Measurements from ENCODE around the gene SPINT2.

SPINT2 gene

GRCh38 chr19:38285567-38285966, 21.2 kb downstream of the SPINT2 start:
- Histone ChIP-seq H3K79me1 (ENCODE audit: low read depth, low read length) (no peaks in the 10 kb centered on the region), H2BK15ac (ENCODE audit: low read length) (no peak overlapping the region), H3K9ac (ENCODE audit: low read depth, low read length, poor library complexity) (no peak overlapping the region), H3K4me3 (ENCODE audit: low read length in 2 of 2) (no peak overlapping the region), H3K36me3 (replicated peaks in 1 of 2; ENCODE audit: control insufficient read depth in 2 of 2, insufficient read depth in 2 of 2, low read length in 2 of 2) (peaks cover 0 to 2% of the 10 kb centered on the region in 2 donors), H3K27me3 (ENCODE audit: control insufficient read depth in 3 of 3, insufficient read depth in 3 of 3, low read depth in 1 of 3, low read length in 3 of 3) (no peaks in the 10 kb centered on the region), H3K14ac (ENCODE audit: low read length) (no peak overlapping the region), H4K91ac (ENCODE audit: low read depth, low read length, poor library complexity) (no peak overlapping the region), H3K4me2 (ENCODE audit: insufficient read depth, low read length, poor library complexity, severe bottlenecking) (no peak overlapping the region), H3K9me3 (replicated peaks in 1 of 2; ENCODE audit: control insufficient read depth in 2 of 2, insufficient read depth in 1 of 2, low read depth in 1 of 2, low read length in 2 of 2) (no peaks in the 10 kb centered on the region), H2BK5ac (ENCODE audit: low read length) (peak overlapping the region; percentile 91), H3K27ac (replicated peaks; ENCODE audit: low read length) (no peak overlapping the region), H2AFZ (ENCODE audit: low read length) (peak overlapping the region; percentile 0), H3K4me1 (ENCODE audit: control insufficient read depth in 2 of 2, insufficient read depth in 1 of 2, low read depth in 1 of 2, low read length in 2 of 2) (peaks cover 10 to 24% of the 10 kb centered on the region in 2 donors), H3K23ac (ENCODE audit: low read depth, low read length, poor library complexity) (no peak overlapping the region), H3K18ac (ENCODE audit: low read length) (no peak overlapping the region), H2BK12ac (ENCODE audit: low read length) (no peak overlapping the region), H2AK5ac (ENCODE audit: low read depth, low read length) (no peak overlapping the region), H3K4ac (ENCODE audit: low read length) (no peak overlapping the region), H4K8ac (ENCODE audit: low read depth, low read length) (no peak overlapping the region), H2BK120ac (ENCODE audit: low read depth, low read length) (no peak overlapping the region)
- no CpG with 5 or more reads among the region's 5 CpGs for WGBS, 2 donors (ENCODE audit: extremely low coverage in 2 of 2, insufficient read length in 2 of 2, insufficient replicate concordance in 1 of 2)
- DNase-seq (ENCODE audit: low spot score) = no peak

GRCh38 chr19:38287604-38288003, 23.2 kb downstream of the SPINT2 start:
- no CpG with 5 or more reads among the region's 9 CpGs for WGBS, 2 donors (ENCODE audit: extremely low coverage in 2 of 2, insufficient read length in 2 of 2, insufficient replicate concordance in 1 of 2)
- Histone ChIP-seq H3K27me3 (ENCODE audit: control insufficient read depth in 3 of 3, insufficient read depth in 3 of 3, low read depth in 1 of 3, low read length in 3 of 3) (no peaks in the 10 kb centered on the region), H3K9ac (ENCODE audit: low read depth, low read length, poor library complexity) (no peak overlapping the region), H2BK120ac (ENCODE audit: low read depth, low read length) (no peak overlapping the region), H2BK12ac (ENCODE audit: low read length) (no peak overlapping the region), H2BK5ac (ENCODE audit: low read length) (no peak overlapping the region), H3K4me2 (ENCODE audit: insufficient read depth, low read length, poor library complexity, severe bottlenecking) (no peak overlapping the region), H3K9me3 (replicated peaks in 1 of 2; ENCODE audit: control insufficient read depth in 2 of 2, insufficient read depth in 1 of 2, low read depth in 1 of 2, low read length in 2 of 2) (no peaks in the 10 kb centered on the region), H3K27ac (replicated peaks; ENCODE audit: low read length) (peak overlapping the region; percentile 56), H3K14ac (ENCODE audit: low read length) (no peak overlapping the region), H4K8ac (ENCODE audit: low read depth, low read length) (no peak overlapping the region), H3K4ac (ENCODE audit: low read length) (no peak overlapping the region), H2AK5ac (ENCODE audit: low read depth, low read length) (no peak overlapping the region), H3K36me3 (replicated peaks in 1 of 2; ENCODE audit: control insufficient read depth in 2 of 2, insufficient read depth in 2 of 2, low read length in 2 of 2) (peaks cover 0 to 3% of the 10 kb centered on the region in 2 donors), H2AFZ (ENCODE audit: low read length) (peak overlapping the region; percentile 71), H2BK15ac (ENCODE audit: low read length) (no peak overlapping the region), H3K4me3 (ENCODE audit: low read length in 2 of 2) (no peak overlapping the region), H3K4me1 (ENCODE audit: control insufficient read depth in 2 of 2, insufficient read depth in 1 of 2, low read depth in 1 of 2, low read length in 2 of 2) (peaks cover 10 to 25% of the 10 kb centered on the region in 2 donors), H3K18ac (ENCODE audit: low read length) (no peak overlapping the region), H3K79me1 (ENCODE audit: low read depth, low read length) (no peaks in the 10 kb centered on the region), H4K91ac (ENCODE audit: low read depth, low read length, poor library complexity) (no peak overlapping the region), H3K23ac (ENCODE audit: low read depth, low read length, poor library complexity) (no peak overlapping the region)
- no peak for DNase-seq (ENCODE audit: low spot score)

GRCh38 chr19:38288123-38288855, 23.9 kb downstream of the SPINT2 start:
- no peaks in the 10 kb centered on the region for H3K79me1 ChIP-seq (ENCODE audit: low read depth, low read length)
- H2BK5ac ChIP-seq (ENCODE audit: low read length) = no peak overlapping the region
- H2AK5ac ChIP-seq (ENCODE audit: low read depth, low read length) = peak overlapping the region; percentile 84
- H3K23ac ChIP-seq (ENCODE audit: low read depth, low read length, poor library complexity) = peak overlapping the region; percentile 85
- no peak overlapping the region for H3K4me3 ChIP-seq (ENCODE audit: low read length in 2 of 2)
- H3K4me1 ChIP-seq (ENCODE audit: control insufficient read depth in 2 of 2, insufficient read depth in 1 of 2, low read depth in 1 of 2, low read length in 2 of 2) = peaks cover 13 to 25% of the 10 kb centered on the region in 2 donors
- no peak overlapping the region for H2BK15ac ChIP-seq (ENCODE audit: low read length)
- peak overlapping the region; percentile 41 for H2BK12ac ChIP-seq (ENCODE audit: low read length)
- WGBS, 2 donors (ENCODE audit: extremely low coverage in 2 of 2, insufficient read length in 2 of 2, insufficient replicate concordance in 1 of 2) = no CpG with 5 or more reads among the region's 16 CpGs
- peak overlapping the region; percentile 71 for H2AFZ ChIP-seq (ENCODE audit: low read length)
- no peak overlapping the region for H3K4ac ChIP-seq (ENCODE audit: low read length)
- peak overlapping the region; percentile 56 for H3K27ac ChIP-seq (replicated peaks; ENCODE audit: low read length)
- H3K4me2 ChIP-seq (ENCODE audit: insufficient read depth, low read length, poor library complexity, severe bottlenecking) = no peak overlapping the region
- no peak for DNase-seq (ENCODE audit: low spot score)
- peak overlapping the region; percentile 23 for H3K18ac ChIP-seq (ENCODE audit: low read length)
- H3K27me3 ChIP-seq (ENCODE audit: control insufficient read depth in 3 of 3, insufficient read depth in 3 of 3, low read depth in 1 of 3, low read length in 3 of 3) = no peaks in the 10 kb centered on the region
- H3K14ac ChIP-seq (ENCODE audit: low read length) = peak overlapping the region; percentile 94
- H4K8ac ChIP-seq (ENCODE audit: low read depth, low read length) = no peak overlapping the region
- no peaks in the 10 kb centered on the region for H3K9me3 ChIP-seq (replicated peaks in 1 of 2; ENCODE audit: control insufficient read depth in 2 of 2, insufficient read depth in 1 of 2, low read depth in 1 of 2, low read length in 2 of 2)
- H3K36me3 ChIP-seq (replicated peaks in 1 of 2; ENCODE audit: control insufficient read depth in 2 of 2, insufficient read depth in 2 of 2, low read length in 2 of 2) = peaks cover 0 to 3% of the 10 kb centered on the region in 2 donors
- no peak overlapping the region for H2BK120ac ChIP-seq (ENCODE audit: low read depth, low read length)
- H4K91ac ChIP-seq (ENCODE audit: low read depth, low read length, poor library complexity) = no peak overlapping the region
- H3K9ac ChIP-seq (ENCODE audit: low read depth, low read length, poor library complexity) = peak overlapping the region; percentile 60

- Histone ChIP-seq H3K27me3 (ENCODE audit: control insufficient read depth in 3 of 3, insufficient read depth in 3 of 3, low read depth in 1 of 3, low read length in 3 of 3) (no peaks in the 10 kb centered on the region), H3K18ac (ENCODE audit: low read length) (no peak overlapping the region), H4K8ac (ENCODE audit: low read depth, low read length) (no peak overlapping the region), H3K14ac (ENCODE audit: low read length) (no peak overlapping the region), H2BK5ac (ENCODE audit: low read length) (no peak overlapping the region), H3K27ac (replicated peaks; ENCODE audit: low read length) (peak overlapping the region; percentile 35), H3K79me1 (ENCODE audit: low read depth, low read length) (no peaks in the 10 kb centered on the region), H3K4me3 (ENCODE audit: low read length in 2 of 2) (no peak overlapping the region), H3K23ac (ENCODE audit: low read depth, low read length, poor library complexity) (peak overlapping the region; percentile 77), H4K91ac (ENCODE audit: low read depth, low read length, poor library complexity) (no peak overlapping the region), H3K9me3 (replicated peaks in 1 of 2; ENCODE audit: control insufficient read depth in 2 of 2, insufficient read depth in 1 of 2, low read depth in 1 of 2, low read length in 2 of 2) (no peaks in the 10 kb centered on the region), H2AFZ (ENCODE audit: low read length) (peak overlapping the region; percentile 66), H3K4me1 (ENCODE audit: control insufficient read depth in 2 of 2, insufficient read depth in 1 of 2, low read depth in 1 of 2, low read length in 2 of 2) (peaks cover 15 to 28% of the 10 kb centered on the region in 2 donors), H2BK15ac (ENCODE audit: low read length) (no peak overlapping the region), H3K4me2 (ENCODE audit: insufficient read depth, low read length, poor library complexity, severe bottlenecking) (no peak overlapping the region), H3K4ac (ENCODE audit: low read length) (no peak overlapping the region), H2BK12ac (ENCODE audit: low read length) (no peak overlapping the region), H2AK5ac (ENCODE audit: low read depth, low read length) (no peak overlapping the region), H3K9ac (ENCODE audit: low read depth, low read length, poor library complexity) (no peak overlapping the region), H2BK120ac (ENCODE audit: low read depth, low read length) (no peak overlapping the region), H3K36me3 (replicated peaks in 1 of 2; ENCODE audit: control insufficient read depth in 2 of 2, insufficient read depth in 2 of 2, low read length in 2 of 2) (peaks cover 0 to 3% of the 10 kb centered on the region in 2 donors)
- DNase-seq (ENCODE audit: low spot score) = no peak
- WGBS, 2 donors (ENCODE audit: extremely low coverage in 2 of 2, insufficient read length in 2 of 2, insufficient replicate concordance in 1 of 2) = no CpG with 5 or more reads among the region's 15 CpGs
These were observed 25.6 kb downstream of the SPINT2 start for GRCh38 chr19:38289955-38290354.

Measured in neuronal stem cell (in vitro differentiated cells).